CD4-positive, alpha-beta T cell treated with Interleukin-21 for 1 hour (primary cell): ENCODE results near the gene CASP9.

Experiments
- DNase-seq: peaks from one replicate; pipeline ENCODE4 v3.0.0-alpha.2; 2020

CASP9 gene

DNA sequence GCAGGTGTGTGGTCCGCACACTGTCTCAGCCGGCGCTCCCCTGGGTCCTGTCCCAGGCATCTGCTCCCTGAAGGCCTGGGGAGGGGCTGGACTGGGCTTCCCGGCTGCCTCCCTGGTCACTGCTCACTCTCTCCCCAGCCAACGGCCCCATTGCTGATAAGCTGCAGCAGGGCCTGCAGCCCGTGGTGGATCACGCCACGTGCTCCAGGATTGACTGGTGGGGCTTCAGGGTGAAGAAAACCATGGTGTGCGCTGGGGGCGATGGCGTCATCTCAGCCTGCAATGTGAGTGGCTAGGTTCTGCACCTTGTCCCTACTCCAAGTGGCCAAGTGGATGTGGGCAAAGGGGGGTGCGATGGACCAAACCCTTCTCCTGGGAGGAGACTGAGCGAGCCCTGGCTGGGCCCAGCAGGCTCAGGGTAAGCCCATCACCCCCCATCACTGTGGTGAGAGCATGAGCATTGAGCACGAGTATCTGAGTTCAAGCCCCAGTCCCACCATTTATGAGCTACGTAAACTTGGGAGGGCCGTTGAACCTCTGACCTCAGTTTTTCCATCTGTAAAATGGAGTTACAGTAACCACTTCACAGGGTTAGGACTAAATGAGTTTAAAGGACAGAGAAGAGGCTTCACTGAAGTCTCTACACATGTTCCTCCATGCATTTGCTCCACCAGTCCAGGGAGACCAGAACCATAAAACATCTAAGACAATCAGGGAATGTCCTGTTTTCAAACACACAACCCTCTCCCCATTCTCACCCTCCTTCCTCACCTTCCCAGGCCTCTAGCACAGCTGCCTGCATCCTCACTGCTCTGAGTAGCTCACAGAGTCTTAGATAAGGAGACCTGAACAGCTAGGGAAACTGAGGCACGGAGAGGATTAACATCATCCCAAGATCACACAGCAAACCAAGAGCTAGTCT is 79.3 kb downstream of the CASP9 start:
- DNase-seq: no peak

DNA sequence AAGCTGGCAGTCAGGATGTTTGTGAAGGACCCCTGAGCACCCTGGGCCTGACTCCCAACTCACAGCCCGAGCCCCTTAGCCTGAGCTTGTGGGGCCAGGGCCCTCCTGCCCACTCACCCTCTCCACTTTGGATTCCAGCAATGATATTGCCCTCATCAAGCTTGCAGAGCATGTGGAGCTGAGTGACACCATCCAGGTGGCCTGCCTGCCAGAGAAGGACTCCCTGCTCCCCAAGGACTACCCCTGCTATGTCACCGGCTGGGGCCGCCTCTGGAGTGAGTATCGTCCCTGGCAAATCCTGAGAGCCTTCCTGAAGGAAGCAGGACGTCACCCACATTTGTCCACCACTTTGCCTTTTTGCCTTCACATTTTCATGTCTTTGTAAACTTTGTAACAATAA is 80.7 kb downstream of the CASP9 start:
- no peak for DNase-seq

DNA sequence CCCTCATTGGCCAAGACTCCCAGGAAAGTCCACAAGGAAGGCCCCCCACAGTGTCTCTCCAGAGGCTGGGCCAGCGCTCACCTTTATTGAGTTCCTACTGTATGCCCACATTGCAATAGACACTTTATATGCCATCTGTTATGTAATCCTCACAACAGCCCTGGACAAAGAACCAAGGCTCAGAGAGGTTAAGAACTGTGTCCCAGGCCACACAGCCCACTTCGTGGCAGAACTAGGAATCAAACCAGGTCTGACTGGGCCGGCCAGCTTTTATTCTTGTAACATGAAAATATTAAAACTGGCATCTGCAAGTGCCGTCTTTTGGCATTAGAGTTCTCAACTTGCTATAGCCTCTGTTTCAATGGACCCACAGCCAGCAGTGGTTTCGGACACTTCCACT is 81.3 kb downstream of the CASP9 start:
- DNase-seq: no peak

DNA sequence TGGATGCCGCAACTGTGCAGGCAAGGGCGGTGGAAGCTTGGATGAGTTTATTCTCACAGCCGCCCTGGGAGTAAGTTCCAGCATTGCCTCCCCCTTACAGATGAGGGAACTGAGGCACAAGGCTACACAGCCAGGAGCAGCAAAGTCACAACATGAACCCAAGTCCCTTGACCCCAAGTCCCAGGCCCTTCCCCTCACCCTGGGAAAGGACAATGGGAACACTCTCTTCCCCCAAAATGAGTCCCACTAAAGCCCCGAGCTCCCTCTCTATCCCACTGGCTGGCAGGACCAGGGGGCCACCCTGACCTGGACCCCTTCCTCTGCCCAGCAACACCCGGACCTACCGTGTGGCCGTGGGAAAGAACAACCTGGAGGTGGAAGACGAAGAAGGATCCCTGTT is 81.9 kb downstream of the CASP9 start:
- no peak for DNase-seq
